ENCODE results near the gene GPRC5C. TPM values are rescaled to one million over a fixed set of nuclear protein-coding genes. Genes with fewer than 3 reads are reported as not detected.

Gene GPRC5C, protein sequence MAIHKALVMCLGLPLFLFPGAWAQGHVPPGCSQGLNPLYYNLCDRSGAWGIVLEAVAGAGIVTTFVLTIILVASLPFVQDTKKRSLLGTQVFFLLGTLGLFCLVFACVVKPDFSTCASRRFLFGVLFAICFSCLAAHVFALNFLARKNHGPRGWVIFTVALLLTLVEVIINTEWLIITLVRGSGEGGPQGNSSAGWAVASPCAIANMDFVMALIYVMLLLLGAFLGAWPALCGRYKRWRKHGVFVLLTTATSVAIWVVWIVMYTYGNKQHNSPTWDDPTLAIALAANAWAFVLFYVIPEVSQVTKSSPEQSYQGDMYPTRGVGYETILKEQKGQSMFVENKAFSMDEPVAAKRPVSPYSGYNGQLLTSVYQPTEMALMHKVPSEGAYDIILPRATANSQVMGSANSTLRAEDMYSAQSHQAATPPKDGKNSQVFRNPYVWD
- 23.6 TPM for total RNA-seq

DNA sequence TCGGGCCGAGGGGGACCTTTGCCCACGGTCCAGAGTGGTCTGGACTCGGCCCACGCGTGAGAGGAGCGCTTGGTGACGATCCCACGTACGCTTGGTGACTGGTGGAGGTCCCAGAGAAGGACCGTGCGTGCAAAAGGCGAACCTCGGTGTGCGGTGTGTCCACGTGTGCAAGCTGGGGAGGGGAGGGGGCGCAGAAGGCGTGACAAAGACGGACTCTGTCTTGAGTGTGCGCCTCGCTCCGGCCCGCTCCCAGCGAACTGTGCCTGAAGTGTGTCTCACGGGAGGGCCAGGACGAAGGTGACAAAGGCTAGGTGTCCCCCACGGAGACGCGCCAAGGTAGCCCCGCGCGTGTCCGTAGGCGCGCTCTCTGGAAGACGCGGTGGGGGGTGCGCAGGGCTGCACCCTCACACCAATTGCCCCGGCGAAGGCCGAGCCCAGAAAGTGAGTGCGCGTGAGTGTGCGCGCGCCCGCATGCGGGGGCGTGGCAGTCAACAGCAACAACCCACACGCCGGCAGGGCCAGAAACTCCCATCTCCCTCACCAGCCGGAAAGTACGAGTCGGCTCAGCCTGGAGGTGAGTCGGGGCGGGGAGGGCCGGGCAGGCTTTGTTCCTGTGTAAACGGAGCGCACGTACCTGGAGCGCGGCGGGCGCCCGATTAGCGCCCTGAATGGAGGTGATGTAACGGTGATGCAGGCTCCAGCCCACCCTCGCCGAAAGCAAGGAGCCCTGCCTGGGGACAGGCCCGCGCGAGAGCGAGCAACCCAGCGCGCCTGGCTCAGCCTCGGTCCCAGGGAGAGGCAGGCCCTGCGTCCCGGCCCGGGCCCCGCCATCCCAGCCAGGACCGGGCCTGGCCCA is at the start of gene GPRC5C:
TSS of gene GPRC5C (plus strand) at position 521 of the 856 bp plus-strand sequence. CDS start 7,689 bp downstream, outside the sequence.

GRCh38 chr17:74466111-74466827 is 34.4 kb downstream of the GPRC5C start, which contains the start of gene CD300A:
CD300A (plus strand) TSS chr17:74466634; CDS start chr17:74466704, 70 bp downstream.

Other genes with a start within 250 kb of the GPRC5C start
- gene RPL38, start 228.4 kb upstream of the GPRC5C start, total RNA-seq = 214 TPM
- 52.5 TPM for gene TTYH2, start 218.5 kb upstream of the GPRC5C start, total RNA-seq
- gene DNAI2, start 157.9 kb upstream of the GPRC5C start, total RNA-seq = 0.44 TPM
- gene KIF19, start 105.9 kb upstream of the GPRC5C start, total RNA-seq = 18.6 TPM
- gene BTBD17, start 70.2 kb upstream of the GPRC5C start, total RNA-seq = 8.9 TPM
- 0.44 TPM for gene GPR142, start 64.6 kb upstream of the GPRC5C start, total RNA-seq
- 1.8 TPM for gene CD300A, start 34.5 kb downstream of the GPRC5C start, total RNA-seq
- gene CD300LB, start 99.4 kb downstream of the GPRC5C start, total RNA-seq = 0.71 TPM
- gene CD300C, start 114.0 kb downstream of the GPRC5C start, total RNA-seq = not detected
- not detected for gene CD300H, start 135.4 kb downstream of the GPRC5C start, total RNA-seq
- gene CD300LD, start 160.2 kb downstream of the GPRC5C start, total RNA-seq = not detected
- not detected for gene CD300E, start 191.7 kb downstream of the GPRC5C start, total RNA-seq

All from camera-type eye (tissue), 1 donor.